GM21447 (cell line): ENCODE measurements around the gene CEP112.

Experiments
- ATAC-seq: cut with Tn5 transposase; IDR thresholded peaks from one replicate; pipeline ENCODE4 v1.9.1; 2021; ENCODE audit not compliant: unreplicated experiment

The CEP112 gene

DNA sequence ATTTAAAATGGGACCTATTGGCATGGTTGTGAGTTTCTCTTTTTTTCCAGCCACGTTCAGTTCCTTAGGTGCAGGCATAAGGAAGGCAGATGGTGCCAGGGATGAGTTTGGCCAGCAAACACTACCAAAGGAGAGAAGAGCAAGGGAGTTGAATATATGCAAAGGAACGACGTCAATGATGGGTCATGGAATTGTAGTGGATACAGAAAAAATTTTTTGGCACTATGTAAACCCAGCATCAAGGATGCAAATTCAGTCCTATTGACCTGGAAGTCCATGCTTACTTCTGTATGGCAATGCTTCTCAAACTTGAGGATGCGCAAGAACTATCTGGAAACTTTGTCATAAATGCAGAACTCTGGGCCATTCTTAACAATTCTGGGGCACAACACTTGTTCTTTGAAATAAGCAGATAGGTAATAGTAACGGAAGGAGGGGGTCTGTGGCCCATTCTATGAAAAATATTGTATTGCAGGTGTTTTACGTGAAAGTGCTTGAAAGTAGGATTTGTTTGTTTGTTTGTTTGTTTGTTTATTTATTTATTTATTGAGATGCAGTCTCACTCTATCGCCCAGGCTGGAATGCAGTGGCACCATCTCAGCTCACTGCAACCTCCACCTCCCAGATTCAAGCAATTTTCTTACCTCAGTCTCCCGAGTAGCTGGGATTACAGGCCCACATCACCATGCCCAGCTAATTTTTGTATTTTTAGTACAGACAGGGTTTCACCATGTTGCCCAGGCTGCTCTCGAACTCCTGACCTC, 19.3 kb upstream of the CEP112 start:
- ATAC-seq: no peak

DNA sequence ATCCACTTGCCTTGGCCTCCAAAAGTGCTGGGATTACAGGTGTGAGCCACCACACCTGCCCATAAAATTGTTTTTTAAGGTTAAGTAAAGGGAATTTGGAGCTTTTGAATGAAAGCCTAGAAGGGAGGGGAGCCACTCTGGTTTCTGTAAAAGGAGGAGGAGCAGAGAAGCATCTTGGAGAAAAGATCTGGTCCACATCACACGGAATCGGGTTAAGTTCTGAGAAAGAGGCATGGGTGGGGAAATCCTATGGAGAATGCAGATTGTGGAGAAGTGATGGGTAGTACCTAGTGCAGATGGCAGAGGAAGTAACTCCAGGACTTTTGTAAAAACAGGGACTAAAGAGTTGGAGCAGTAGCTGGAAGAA, 18.3 kb upstream of the CEP112 start:
- ATAC-seq: no peak

DNA sequence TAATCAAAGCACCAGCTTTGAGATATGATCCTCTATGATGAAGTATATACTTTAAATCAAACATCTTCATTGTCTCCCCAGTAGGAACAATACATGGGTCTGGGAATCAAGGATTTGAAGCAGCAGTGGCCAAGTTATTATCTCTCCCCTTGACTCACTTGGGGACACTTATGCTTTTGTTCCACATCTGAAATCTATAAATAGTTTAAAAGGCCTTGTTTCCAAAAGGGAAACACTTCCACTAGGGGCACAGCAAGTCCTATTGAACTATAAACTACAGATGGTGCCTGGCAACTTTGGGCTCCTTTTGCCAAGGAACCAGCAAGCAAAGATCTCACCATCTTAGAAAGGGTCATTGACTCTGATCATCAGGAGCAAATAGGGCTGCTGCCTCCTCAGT, 16.0 kb upstream of the CEP112 start:
- no peak for ATAC-seq

- ATAC-seq: no peak
Measured at GRCh38 chr17:66203274-66204015, 11.5 kb upstream of the CEP112 start.

DNA sequence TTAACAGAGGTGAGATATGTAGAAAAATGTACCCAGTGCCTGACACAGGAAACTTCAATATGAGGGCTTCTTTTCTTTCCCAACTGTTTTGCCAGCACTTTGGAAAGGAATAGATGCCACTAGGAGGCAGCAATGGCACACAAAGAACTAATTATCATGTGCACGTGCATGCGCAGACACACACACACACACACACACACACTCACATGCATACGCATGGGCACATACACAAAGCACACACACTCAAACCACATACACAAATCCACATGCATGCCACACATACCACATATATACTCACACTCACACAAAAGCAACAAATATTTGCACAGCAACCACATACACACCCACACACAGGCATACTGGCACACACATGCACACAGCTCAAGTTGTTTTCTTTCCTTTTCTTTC, 8.8 kb upstream of the CEP112 start:
- ATAC-seq: no peak

- no peak for ATAC-seq
Measured at GRCh38 chr17:66198242-66198641, 6.3 kb upstream of the CEP112 start.

GRCh38 chr17:66192378-66192687, 400 bp upstream of the CEP112 start:
- ATAC-seq: no peak

DNA sequence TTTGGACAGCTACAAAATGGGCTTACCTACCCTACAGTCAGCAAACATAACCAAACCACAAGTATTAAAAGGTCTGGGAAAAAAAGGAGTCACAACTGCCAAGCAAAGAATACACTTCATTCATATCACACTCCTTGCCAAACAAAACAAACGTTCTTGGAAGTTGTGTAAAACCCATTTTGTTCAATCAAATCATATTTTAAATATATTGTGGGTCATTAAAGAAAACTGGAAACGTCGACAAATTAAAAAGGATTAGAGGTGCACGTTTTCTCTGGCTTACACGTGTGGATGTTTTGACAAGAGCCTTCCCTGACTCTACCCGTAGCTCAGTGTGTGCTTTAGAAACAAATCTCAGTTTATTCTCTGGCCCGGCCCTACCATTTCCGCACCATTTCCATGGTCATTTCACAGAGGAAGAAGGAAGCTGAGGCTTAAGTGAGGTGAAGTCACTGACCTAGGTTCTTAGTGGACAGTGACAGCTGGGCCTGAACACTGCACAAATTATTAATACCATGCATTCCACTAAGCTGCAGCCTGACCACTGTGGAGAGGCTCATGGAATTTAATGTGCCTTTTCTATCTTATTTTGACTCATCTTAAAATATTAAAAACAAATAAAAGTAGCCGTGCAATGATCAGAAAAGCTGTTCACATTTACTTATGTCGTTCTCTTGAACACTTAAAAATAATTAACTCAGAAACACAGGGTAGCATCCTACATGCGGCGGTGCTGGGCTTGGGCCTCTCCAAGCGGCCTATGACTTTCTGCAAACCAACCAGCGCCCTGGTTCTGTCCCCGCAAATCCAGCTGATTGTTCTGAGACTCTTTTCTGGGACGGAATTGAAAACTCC, 968 bp downstream of the CEP112 start:
- ATAC-seq: no peak

DNA sequence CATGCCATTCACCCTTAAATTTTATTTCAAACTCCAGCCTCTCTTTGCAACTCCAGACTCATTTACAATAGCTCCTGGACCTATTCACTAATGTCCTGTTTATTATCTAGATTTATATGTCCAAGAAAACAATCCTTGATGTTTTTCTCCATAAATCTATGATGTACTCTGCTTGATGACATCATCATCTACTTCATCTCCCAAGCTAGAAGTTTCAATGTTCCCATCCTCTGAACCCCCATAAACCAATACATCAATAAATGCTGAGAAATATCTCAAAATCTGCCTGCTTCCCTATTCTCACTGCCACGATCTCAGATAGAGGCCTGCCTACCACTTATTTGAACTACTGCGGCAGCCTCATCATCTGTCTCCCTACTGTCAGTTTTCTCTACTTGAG, 4.2 kb downstream of the CEP112 start:
- ATAC-seq: no peak

- ATAC-seq: no peak
Measured at GRCh38 chr17:66185862-66186261, 6.1 kb downstream of the CEP112 start.

DNA sequence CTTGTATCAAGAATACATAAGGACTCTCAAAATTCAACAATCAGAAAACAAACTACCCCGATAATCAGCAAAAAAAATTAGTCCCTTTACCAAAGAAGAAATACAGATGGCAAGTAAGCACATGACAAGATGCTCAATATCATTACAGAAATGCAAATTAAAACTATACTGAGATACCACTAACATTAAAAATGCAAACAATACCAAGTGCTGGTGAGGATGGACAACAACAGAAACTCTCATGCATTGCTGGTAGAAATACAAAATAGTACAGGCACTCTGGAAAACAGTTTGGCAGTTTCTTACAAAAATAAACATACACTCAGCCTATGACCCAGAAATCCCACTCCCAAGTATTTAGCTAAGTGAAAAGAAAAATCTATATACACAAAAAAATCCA, 7.5 kb downstream of the CEP112 start:
- no peak for ATAC-seq

- ATAC-seq: no peak
Measured at GRCh38 chr17:66183529-66183928, 8.4 kb downstream of the CEP112 start.

GRCh38 chr17:66178642-66179041, 13.3 kb downstream of the CEP112 start:
- no peak for ATAC-seq

DNA sequence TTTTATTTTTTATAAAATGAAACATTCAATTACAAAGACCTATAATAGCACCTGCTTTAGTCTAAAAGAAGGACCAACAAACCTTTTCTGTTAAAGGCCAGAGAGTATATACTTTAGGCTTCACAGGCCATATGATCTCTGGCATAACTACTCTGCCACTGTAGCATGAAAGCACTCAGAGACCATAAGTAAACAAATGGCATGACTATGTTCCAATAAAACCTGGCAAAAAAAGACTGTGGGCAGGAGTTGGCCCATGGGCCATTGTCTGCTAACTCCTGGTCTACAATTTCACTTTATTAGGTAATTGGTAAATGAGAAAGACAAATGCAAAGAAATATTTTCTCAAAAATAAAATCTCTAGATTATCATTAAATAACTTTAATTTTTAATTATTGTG, 14.9 kb downstream of the CEP112 start:
- no peak for ATAC-seq

DNA sequence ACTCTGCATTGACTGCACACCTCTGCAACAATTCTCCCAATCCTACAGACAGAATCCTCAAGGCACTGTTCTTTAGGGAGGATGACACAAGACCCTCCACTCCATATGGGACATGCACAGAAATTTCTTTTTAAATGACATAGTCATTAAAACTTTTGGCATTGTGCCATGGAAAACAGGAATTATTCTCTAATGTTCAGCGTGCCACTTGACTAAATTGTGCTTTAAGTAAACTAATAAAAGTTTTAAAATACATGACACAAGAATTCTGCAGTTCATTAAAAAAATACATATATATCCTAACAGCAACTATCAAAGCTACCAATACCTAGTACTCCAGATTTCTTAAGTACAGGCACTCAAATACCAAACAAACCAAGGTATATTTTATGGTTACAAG, 16.0 kb downstream of the CEP112 start:
- no peak for ATAC-seq

DNA sequence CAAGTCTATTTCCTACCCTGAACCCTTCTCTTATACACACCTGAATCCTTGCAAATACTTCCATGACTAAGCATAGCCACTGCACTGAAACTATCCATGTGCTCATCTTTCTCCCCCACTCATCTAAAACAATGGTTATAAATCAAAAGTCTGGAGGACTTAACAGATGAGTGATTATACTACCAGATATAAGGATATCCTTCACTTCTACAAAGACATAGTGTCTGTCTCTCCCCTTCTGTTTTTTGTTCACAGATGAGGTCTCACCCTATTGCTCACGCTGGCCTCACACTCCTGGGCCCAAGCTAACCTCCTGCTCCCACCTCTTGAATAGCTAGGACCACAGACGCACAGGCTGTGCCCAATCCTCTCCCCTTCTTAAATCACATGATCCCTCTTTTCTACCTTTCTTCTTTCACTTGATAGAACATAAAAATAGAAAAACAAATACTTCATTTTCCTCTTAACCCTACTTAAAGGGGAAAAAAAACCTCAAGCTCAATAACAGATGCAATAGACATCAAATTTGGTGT, 19.2 kb downstream of the CEP112 start:
- ATAC-seq: no peak

GRCh38 chr17:66172144-66172543, 19.8 kb downstream of the CEP112 start:
- ATAC-seq: no peak

DNA sequence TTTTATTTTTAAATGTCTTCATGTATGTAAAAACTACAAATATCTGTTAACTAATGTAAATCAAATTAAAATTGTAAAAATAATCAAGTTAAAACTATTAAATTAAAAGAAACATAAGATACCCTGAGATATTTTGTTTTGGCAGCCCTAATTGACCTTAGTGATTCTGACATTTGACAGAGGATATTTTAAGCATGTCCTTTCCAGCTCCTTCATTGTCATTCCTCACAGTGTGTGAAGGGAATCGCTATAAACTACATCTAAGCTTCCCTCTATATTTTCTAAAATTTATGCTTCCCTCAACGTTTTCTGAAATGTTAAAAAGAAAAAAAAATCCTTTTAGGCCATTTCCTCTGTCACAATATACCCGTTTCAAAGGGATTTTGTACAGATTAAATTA, 20.2 kb downstream of the CEP112 start:
- no peak for ATAC-seq

- no peak for ATAC-seq
Measured at GRCh38 chr17:66171172-66171571, 20.8 kb downstream of the CEP112 start.

GRCh38 chr17:66169839-66170238, 22.1 kb downstream of the CEP112 start:
- no peak for ATAC-seq

GRCh38 chr17:66167189-66167815, 24.6 kb downstream of the CEP112 start:
- ATAC-seq: no peak
